Measurements from ENCODE around the gene CCL4.
A peak's percentile ranks its signal among the peaks of the same experiment; 100 is the strongest.
"Not testable (repeated sequence)": the region's sequence is repeated elsewhere in the genome, so short reads cannot be mapped to it uniquely, and the experiment has no call there.

The CCL4 gene

GRCh38 chr17:36118477-36119353 is 15.1 kb downstream of the CCL4 start:
- DNase-seq, result no peak

DNA sequence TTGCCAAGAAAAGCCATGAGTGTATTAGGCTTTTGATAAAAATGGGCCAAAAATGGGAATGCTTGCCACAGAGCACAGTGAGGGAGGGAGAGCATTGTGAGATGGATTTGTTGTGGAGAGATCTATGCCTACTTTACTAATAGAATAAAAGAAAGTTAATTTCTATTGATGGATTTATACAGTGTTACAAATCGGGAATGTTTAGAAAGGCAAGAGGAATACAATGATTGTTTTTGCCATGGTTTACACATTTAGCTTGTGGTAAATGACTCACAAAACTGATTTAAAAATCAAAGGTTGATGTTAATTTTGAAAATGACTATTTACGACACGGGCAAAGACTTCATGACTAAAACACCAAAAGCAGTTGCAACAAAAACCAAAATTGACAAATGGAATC is 16.6 kb downstream of the CCL4 start:
- DNase-seq, result no peak

DNA sequence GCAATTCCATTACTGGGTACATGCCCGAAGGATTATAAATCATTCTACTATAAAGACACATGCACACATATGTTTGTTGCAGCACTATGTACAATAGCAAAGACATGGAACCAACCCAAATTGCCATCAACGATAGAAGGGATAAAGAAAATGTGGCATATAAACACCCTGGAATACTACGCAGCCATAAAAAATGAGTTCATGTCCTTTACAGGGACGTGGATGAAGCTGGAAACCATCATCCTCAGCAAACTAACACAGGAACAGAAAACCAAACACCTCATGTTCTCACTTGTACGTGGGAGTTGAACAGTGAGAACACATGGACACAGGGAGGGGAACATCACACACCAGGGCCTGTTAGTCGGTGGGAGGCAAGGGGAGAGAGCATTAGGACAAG is 17.5 kb downstream of the CCL4 start:
- DNase-seq, result not testable (repeated sequence)

- DNase-seq, result no peak
Observed at GRCh38 chr17:36123431-36123830, 19.8 kb downstream of the CCL4 start.

DNA sequence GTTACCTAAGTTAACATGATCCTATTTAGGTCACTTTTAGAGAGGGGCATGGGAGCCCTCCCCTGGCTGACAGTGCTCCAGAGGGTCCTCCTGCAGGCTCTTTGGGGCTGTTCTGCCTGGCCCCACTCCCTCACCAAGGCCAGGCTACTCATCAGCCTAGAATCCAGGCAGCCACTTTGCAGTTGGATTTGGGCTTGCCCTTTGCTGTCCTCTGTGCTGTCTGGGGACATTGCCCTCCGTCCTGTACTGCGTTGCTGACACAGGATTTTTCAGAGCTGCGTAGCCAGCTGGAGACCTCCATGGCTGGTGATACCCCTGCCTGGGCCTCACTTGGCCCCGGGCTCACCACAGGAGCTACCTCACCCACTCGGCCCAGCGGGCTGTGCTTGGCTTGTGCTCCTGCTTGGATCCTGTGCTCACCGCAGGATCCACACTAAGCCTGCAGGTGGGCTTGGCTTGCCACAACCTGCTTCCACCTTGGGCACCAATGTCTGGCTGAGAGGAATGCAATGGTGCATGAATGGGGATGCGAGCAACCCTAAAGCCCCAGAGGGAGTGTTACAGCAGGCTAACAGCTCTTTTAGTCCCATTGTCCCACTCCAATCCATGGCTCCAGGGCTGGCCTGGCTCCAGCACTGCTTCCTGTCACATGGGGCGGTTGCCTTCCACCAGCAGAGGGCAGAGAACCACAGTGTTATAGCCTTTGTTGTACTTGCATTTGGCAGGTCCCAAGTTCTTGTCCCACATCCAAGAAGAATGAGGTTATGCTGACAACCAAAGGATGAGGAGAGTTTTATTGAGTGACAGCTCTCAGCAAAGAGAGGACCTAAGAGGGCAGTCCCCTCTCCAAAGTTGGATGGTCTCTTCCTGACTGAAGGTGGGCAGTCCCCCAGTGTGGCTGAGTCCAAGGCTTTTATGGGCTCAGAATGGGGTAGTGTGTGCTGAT is 21.5 kb downstream of the CCL4 start:
- DNase-seq, result no peak

GRCh38 chr17:36127199-36127893 is 23.7 kb downstream of the CCL4 start:
- DNase-seq, result no peak

DNA sequence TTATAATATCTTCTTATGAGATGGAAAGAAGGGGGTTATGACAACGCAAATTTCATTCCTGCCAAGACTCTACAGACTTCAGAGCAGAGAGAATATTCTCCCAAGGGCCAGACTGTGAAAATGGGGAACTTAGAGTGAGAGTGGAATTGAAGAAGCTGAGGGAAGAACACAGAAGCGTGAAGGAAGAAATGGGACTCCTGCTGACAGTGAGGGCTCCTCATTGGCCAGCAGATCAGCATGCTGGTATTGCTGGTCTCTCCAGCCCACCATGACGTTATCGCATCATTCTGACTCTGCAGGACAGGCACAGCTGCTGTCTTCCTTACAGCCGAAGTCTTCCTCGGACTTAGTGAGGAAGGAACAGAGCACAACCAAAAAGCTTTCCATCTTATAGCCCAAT is 24.3 kb downstream of the CCL4 start:
- DNase-seq, result no peak

DNA sequence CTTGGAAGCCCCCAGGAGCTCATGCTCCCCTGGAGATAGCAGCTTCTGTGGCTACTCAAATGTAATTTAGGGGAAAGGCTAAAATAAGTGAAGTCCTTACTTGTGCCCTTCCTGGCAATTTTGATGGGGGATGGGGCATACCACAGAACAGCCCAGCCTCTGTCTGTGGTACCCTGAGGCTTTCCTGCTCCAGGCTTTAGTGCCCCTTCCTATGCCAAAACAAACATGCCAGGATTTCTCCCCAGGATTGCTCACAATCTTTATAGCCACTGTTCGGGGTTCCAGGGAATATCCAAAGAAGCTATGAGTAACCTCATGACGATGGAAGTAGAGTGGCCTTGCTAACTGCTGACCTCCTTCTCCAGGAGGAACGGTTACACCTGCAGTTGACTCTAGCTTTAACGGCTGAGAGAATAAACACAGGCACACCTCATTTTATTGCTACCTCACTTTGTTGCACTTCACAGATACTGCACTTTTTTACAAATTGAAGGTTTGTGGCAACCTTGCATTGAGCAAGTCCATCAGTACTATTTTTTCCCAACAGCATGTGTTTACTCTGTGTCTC is 24.9 kb downstream of the CCL4 start:
- no peak for DNase-seq

- no peak for DNase-seq
Observed at GRCh38 chr17:36129616-36130015, 26.0 kb downstream of the CCL4 start.

GRCh38 chr17:36130346-36130745 is 26.7 kb downstream of the CCL4 start:
- no peak for DNase-seq

GRCh38 chr17:36131421-36131820 is 27.8 kb downstream of the CCL4 start:
- no peak for DNase-seq

- DNase-seq, result no peak
Observed at GRCh38 chr17:36131931-36132330, 28.3 kb downstream of the CCL4 start.

- no peak for DNase-seq
Observed at GRCh38 chr17:36132421-36132831, 28.8 kb downstream of the CCL4 start.

DNA sequence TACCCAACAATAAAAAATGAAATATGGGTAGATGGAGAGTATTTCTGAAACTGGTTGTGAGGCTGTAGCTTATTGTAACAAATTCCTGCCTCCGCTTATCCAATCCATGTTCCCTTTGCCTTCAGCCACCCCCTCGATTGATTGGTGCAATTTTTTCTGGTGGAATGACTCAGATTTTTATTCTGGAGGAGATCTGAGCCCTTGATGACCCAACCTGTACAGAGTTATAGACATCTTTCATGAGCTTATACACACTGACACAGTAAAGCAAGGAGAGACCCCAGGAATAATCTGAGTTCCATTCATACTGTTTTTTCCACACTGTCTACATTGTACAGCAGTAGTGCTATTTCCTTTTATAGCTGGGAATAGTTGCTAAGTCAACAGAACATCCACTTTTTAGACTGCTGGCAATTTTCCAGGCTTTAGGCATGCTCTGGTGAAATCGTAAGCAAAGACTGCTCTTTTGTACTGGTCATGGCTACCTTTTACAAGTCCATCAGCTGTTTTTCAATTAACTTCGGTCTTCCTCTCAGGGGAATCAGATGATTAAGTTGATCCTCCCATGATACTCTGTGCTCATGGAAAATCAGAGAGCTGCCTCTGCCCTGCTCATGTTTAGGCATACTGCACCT is 30.1 kb downstream of the CCL4 start:
- DNase-seq, result peak; percentile 12

GRCh38 chr17:36135465-36135864 is 31.8 kb downstream of the CCL4 start:
- no peak for DNase-seq

GRCh38 chr17:36136036-36136435 is 32.4 kb downstream of the CCL4 start:
- DNase-seq, result no peak

DNA sequence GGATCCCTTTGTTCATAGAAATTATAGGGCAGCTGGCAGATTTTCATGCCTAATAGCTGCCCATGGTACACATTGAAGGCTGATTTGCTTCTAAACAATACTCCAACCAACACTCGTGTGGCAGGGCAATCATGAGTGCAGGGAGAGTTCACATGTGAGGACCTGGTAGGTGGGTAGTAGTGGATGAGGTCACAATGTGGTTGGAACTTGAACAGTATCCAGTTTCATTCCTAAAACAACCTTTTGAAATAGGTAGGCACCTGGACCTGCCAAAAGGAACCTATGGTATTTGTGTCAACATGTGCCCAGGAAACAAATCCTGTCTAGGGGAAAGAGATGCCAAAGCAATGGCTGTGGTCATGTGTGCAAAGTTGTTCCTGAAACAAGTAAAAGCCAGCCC is 32.8 kb downstream of the CCL4 start:
- DNase-seq, result no peak

GRCh38 chr17:36142235-36142634 is 38.6 kb downstream of the CCL4 start:
- DNase-seq, result no peak

- no peak for DNase-seq
Observed at GRCh38 chr17:36142806-36143205, 39.2 kb downstream of the CCL4 start.

DNA sequence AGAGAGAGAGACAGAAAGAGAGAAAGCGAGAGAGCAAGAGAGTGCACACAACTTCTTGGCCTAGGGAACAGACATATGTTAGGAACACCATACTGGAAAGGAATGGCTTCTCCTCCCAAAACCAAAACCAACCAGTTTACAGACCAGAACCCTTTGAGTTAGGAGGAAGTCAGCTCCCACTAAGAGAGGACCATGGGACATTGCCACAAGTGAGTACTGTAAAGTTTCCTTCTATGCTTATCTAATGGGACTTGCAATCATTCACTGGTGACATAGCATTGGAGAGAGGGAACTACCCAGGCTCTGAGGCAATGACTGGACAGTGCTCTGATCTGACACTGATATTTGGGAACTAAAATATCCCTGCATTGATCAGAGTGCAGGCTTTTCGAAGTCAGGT is 40.4 kb downstream of the CCL4 start:
- no peak for DNase-seq

DNA sequence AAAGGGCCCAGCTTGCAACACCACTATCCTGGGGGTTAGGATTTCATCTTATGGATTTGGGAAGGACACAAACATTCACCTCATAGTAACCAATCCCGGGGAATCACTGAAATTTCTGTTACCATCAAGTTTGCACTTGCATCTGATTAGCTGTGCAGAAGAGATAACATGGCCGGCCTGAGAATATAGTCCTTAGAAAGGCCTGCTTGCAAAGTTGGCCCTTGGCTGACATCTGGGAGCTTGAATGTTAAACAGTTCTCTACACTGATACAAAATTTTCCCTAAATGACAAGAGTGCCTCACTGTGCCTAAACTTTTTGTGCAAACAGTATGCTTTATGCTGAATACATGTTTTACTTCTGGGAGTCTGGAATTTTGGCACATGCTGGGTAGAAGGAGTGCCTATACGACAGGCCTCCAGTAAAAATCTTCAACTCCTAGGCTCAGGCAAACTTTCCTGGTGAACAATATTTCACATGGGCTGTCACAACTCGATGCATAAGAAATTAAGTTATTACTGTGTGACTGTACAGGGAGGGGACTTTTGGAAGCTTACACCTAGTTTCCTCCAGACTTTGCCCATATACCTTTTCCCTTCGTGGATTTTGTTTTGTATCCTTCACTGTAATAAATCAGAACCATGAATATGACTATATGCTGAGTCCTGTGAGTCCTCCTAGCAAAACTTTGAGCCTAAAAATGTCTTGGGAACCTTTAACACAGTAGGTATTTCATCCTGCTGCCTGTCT is 41.5 kb downstream of the CCL4 start:
- DNase-seq, result no peak

GRCh38 chr17:36147601-36148000 is 44.0 kb downstream of the CCL4 start:
- DNase-seq, result no peak
